NCI-H82 treated with DMSO at 0.1 percent for 48 hours (cell line): ENCODE results near the gene SYT1.

Experiments
- DNase-seq: peaks from one replicate; lab custom pipeline; 2025; ENCODE audit not compliant: unreplicated experiment; lab: John Stamatoyannopoulos, UW

SYT1 gene

GRCh38 chr12:79274501-79275064 lies 410.0 kb downstream of the SYT1 start:
- no peak for DNase-seq

GRCh38 chr12:79275631-79276030 lies 411.1 kb downstream of the SYT1 start:
- no peak for DNase-seq

GRCh38 chr12:79283364-79283763 lies 418.8 kb downstream of the SYT1 start:
- no peak for DNase-seq

- no peak for DNase-seq
Observed at GRCh38 chr12:79288911-79289310, 424.3 kb downstream of the SYT1 start.

GRCh38 chr12:79291711-79292110 lies 427.1 kb downstream of the SYT1 start:
- no peak for DNase-seq

- no peak for DNase-seq
Observed at GRCh38 chr12:79294590-79294989, 430.0 kb downstream of the SYT1 start.

- DNase-seq: no peak
Observed at GRCh38 chr12:79295572-79295971, 431.0 kb downstream of the SYT1 start.

GRCh38 chr12:79296133-79296532 lies 431.6 kb downstream of the SYT1 start:
- no peak for DNase-seq

GRCh38 chr12:79296871-79297270 lies 432.3 kb downstream of the SYT1 start:
- DNase-seq: no peak

- no peak for DNase-seq
Observed at GRCh38 chr12:79298506-79298905, 433.9 kb downstream of the SYT1 start.

GRCh38 chr12:79299447-79300198 lies 435.0 kb downstream of the SYT1 start:
- no peak for DNase-seq

GRCh38 chr12:79300199-79300568 lies 435.6 kb downstream of the SYT1 start:
- DNase-seq: no peak

GRCh38 chr12:79301181-79301580 lies 436.6 kb downstream of the SYT1 start:
- no peak for DNase-seq

- DNase-seq: no peak
Observed at GRCh38 chr12:79302162-79302814, 437.7 kb downstream of the SYT1 start.

GRCh38 chr12:79307340-79307739 lies 442.8 kb downstream of the SYT1 start:
- no peak for DNase-seq

GRCh38 chr12:79309039-79309438 lies 444.5 kb downstream of the SYT1 start:
- DNase-seq: no peak

GRCh38 chr12:79317179-79317847 lies 452.7 kb downstream of the SYT1 start:
- no peak for DNase-seq

- DNase-seq: no peak
Observed at GRCh38 chr12:79322905-79323304, 458.3 kb downstream of the SYT1 start.

- no peak for DNase-seq
Observed at GRCh38 chr12:79324571-79324970, 460.0 kb downstream of the SYT1 start.

- DNase-seq: no peak
Observed at GRCh38 chr12:79326222-79326621, 461.6 kb downstream of the SYT1 start.

- no peak for DNase-seq
Observed at GRCh38 chr12:79326663-79327062, 462.1 kb downstream of the SYT1 start.

- DNase-seq: no peak
Observed at GRCh38 chr12:79327465-79327864, 462.9 kb downstream of the SYT1 start.
